Measurements from ENCODE around the gene LINC01488. TPM values are rescaled to one million over a fixed set of nuclear protein-coding genes. Genes with fewer than 3 reads are reported as not detected.

The LINC01488 gene
- polyA plus RNA-seq, 1 of the 3 experiments (the other 2 are of a cell fraction), result not detected

- CTCF ChIA-PET, result no interaction called here
- Histone ChIP-seq H3K79me2 (ENCODE audit: insufficient read depth) (no peaks in the 10 kb centered on the region), H3K9ac (no peak overlapping the region), H3K4me2 (peak overlapping the region; percentile 33; the same call in 1 of the 2 replicates), H3K4me3 (ENCODE audit: low read depth in 2 of 2, low read length in 1 of 2) (no peak overlapping the region), H3F3A (replicated peaks; ENCODE audit: insufficient read depth) (no peaks in the 10 kb centered on the region), H3K9me3 (no peaks in the 10 kb centered on the region), H3K27ac (ENCODE audit: low read depth in 2 of 2, low read length in 1 of 2) (no peak overlapping the region), H3K4me1 (ENCODE audit: control insufficient read depth in 1 of 2, insufficient read depth in 2 of 2, low read depth in 1 of 2, low read length in 1 of 2) (peaks cover 0 to 10% of the 10 kb centered on the region in 2 experiments; a peak in 2 of 4 replicates), H3K36me3 (replicated peaks in 1 of 2; ENCODE audit: control insufficient read depth in 1 of 2, insufficient read depth in 2 of 2, low read length in 1 of 2) (no peaks in the 10 kb centered on the region), H3K27me3 (ENCODE audit: insufficient read depth) (no peaks in the 10 kb centered on the region), H2AFZ (ENCODE audit: low read depth) (0 out of 2 replicates have a peak overlapping the region, but pooled peaks have one; percentile 16), H3K9me2 (no peaks in the 10 kb centered on the region), H4K20me1 (ENCODE audit: insufficient read depth) (no peaks in the 10 kb centered on the region)
- DNase-seq, result no peak
- no peak for TF ChIP-seq REST (IDR thresholded peaks at IDR 0.05; ENCODE audit: low read depth, low read length)
- TF ChIP-seq TEAD4 (IDR thresholded peaks at IDR 0.05; ENCODE audit: borderline replicate concordance, insufficient read depth), result no peak
- no peak for TF ChIP-seq SMC3 (IDR thresholded peaks at IDR 0.05; ENCODE audit: low read depth, low read length)
- TF ChIP-seq CHD2 (IDR thresholded peaks at IDR 0.05; ENCODE audit: low read length, partially characterized antibody), result no peak
- TF ChIP-seq NRF1 (IDR thresholded peaks at IDR 0.05; ENCODE audit: low read depth, low read length), result no peak
- no peak for TF ChIP-seq RFX5 (IDR thresholded peaks at IDR 0.05; ENCODE audit: low read length)
- no peak for TF ChIP-seq RCOR1 (IDR thresholded peaks at IDR 0.05; ENCODE audit: low read length)
- no peak for TF ChIP-seq TCF12 (IDR thresholded peaks at IDR 0.05)
- TF ChIP-seq MEF2A (IDR thresholded peaks at IDR 0.05; ENCODE audit: borderline replicate concordance, low read depth), result no peak
- TF ChIP-seq GABPA (IDR thresholded peaks at IDR 0.05; ENCODE audit: low read depth), result no peak
- no peak for TF ChIP-seq FOXJ3 (CRISPR knock-in tag; IDR thresholded peaks at IDR 0.05)
- no CpG with 5 or more reads among the region's 10 CpGs for WGBS (ENCODE audit: low lambda C conversion rate)
- POLR2A ChIA-PET, result no interaction called here
Observed at GRCh38 chr11:69509846-69510390, 28.5 kb downstream of the LINC01488 start.

GRCh38 chr11:69510471-69511357 is 29.3 kb downstream of the LINC01488 start:
- 0 out of 2 replicates have a peak overlapping the region, but pooled peaks have one; percentile 16 for H2AFZ ChIP-seq (ENCODE audit: low read depth)
- TF ChIP-seq PBX3 (IDR thresholded peaks at IDR 0.05) (no peak), TCF12 (IDR thresholded peaks at IDR 0.05) (no peak), GATA2 (CRISPR knock-in tag; IDR thresholded peaks at IDR 0.05) (no peak), TAF1 (IDR thresholded peaks at IDR 0.05; ENCODE audit: borderline replicate concordance, low read depth, low read length) (no peak), SMC3 (IDR thresholded peaks at IDR 0.05; ENCODE audit: low read depth, low read length) (no peak), YY1 (IDR thresholded peaks at IDR 0.05; ENCODE audit: low read depth) (no peak), USF2 (IDR thresholded peaks at IDR 0.05; ENCODE audit: borderline replicate concordance, low read depth, low read length) (no peak), GABPA (IDR thresholded peaks at IDR 0.05; ENCODE audit: low read depth) (no peak), FOXJ3 (CRISPR knock-in tag; IDR thresholded peaks at IDR 0.05) (no peak), MXI1 (IDR thresholded peaks at IDR 0.05; ENCODE audit: low read depth, low read length) (no peak), RFX5 (IDR thresholded peaks at IDR 0.05; ENCODE audit: low read length) (no peak), EZH2phosphoT487 (IDR thresholded peaks at IDR 0.05; ENCODE audit: borderline replicate concordance, low read depth) (no peak), NFIC (IDR thresholded peaks at IDR 0.05; ENCODE audit: borderline replicate concordance) (no peak)

More at GRCh38 chr11:69510471-69511357, 29.3 kb downstream of the LINC01488 start:
- WGBS (ENCODE audit: low lambda C conversion rate), result 80% methylated on average over 12 of the region's 14 CpGs
- Histone ChIP-seq H3K9me3 (no peaks in the 10 kb centered on the region), H3K9me2 (no peaks in the 10 kb centered on the region), H4K20me1 (ENCODE audit: insufficient read depth) (no peaks in the 10 kb centered on the region), H3K4me1 (ENCODE audit: control insufficient read depth in 1 of 2, insufficient read depth in 2 of 2, low read depth in 1 of 2, low read length in 1 of 2) (peaks cover 0 to 10% of the 10 kb centered on the region in 2 experiments; a peak in 2 of 4 replicates), H3K79me2 (ENCODE audit: insufficient read depth) (no peaks in the 10 kb centered on the region), H3K27me3 (ENCODE audit: insufficient read depth) (no peaks in the 10 kb centered on the region), H3K4me3 (ENCODE audit: low read depth in 2 of 2, low read length in 1 of 2) (no peak overlapping the region), H3K36me3 (replicated peaks in 1 of 2; ENCODE audit: control insufficient read depth in 1 of 2, insufficient read depth in 2 of 2, low read length in 1 of 2) (no peaks in the 10 kb centered on the region), H3F3A (replicated peaks; ENCODE audit: insufficient read depth) (no peaks in the 10 kb centered on the region), H3K4me2 (peak overlapping the region; percentile 33; the same call in 1 of the 2 replicates), H3K9ac (no peak overlapping the region), H3K27ac (ENCODE audit: low read depth in 2 of 2, low read length in 1 of 2) (no peak overlapping the region)
- ChIA-PET CTCF (no interaction called here), POLR2A (interaction anchor here (0.6 kb wide), 1 partner anchor 199 kb away, joined by 3 read pairs; no protein-coding TSS in a partner anchor)
- DNase-seq, result no peak
